Liver (tissue), 9 donors: ENCODE results near the gene FXYD7. TPM values are rescaled to one million over a fixed set of nuclear protein-coding genes. Genes with fewer than 3 reads are reported as not detected.

Source experiments
- DNase-seq: peaks from one replicate; pipeline ENCODE4 v3.0.0-alpha.2; 2017; ENCODE audit warnings: low spot score
- H3K27ac ChIP-seq, 2 donors: one replicate each; pipeline ENCODE4 v1.7.0; 2013; ENCODE audit warnings: inconsistent platforms in 2 of 2, low read length in 2 of 2, control low read depth in 1 of 2, low read depth in 1 of 2, mild to moderate bottlenecking in 1 of 2
- H3K27me3 ChIP-seq, 4 donors: one replicate each; pipeline versions ENCODE4 v1.6.1 to v1.7.0; 2013; ENCODE audit warnings: low read length in 3 of 4, inconsistent platforms in 1 of 4, mild to moderate bottlenecking in 1 of 4, moderate library complexity in 1 of 4; ENCODE audit not compliant: control insufficient read depth in 4 of 4, insufficient read depth in 4 of 4
- H3K36me3 ChIP-seq, 4 donors: one replicate each; pipeline versions ENCODE4 v1.6.1 to v1.7.0; 2013; ENCODE audit warnings: low read length in 3 of 4, mild to moderate bottlenecking in 3 of 4, low read depth in 1 of 4, moderate library complexity in 1 of 4; ENCODE audit not compliant: control insufficient read depth in 4 of 4, insufficient read depth in 3 of 4
- H3K4me1 ChIP-seq, 4 donors: one replicate each; pipeline versions ENCODE4 v1.6.1 to v1.7.0; 2013; ENCODE audit warnings: low read length in 3 of 4, mild to moderate bottlenecking in 3 of 4, moderate library complexity in 1 of 4; ENCODE audit not compliant: control insufficient read depth in 4 of 4, insufficient read depth in 4 of 4
- H3K4me3 ChIP-seq, 3 donors: one replicate each; pipeline versions ENCODE4 v1.6.1 to v1.7.0; 2013; ENCODE audit warnings: low read length in 3 of 3, control low read depth in 1 of 3, low read depth in 1 of 3, mild to moderate bottlenecking in 1 of 3
- H3K9ac ChIP-seq, 2 donors: one replicate each; pipeline ENCODE4 v1.7.0; 2013; ENCODE audit warnings: low read length in 2 of 2, mild to moderate bottlenecking in 2 of 2, moderate library complexity in 2 of 2, control low read depth in 1 of 2, low read depth in 1 of 2
- H3K9me3 ChIP-seq, 4 donors: one replicate each; pipeline versions ENCODE4 v1.6.1 to v1.7.0; 2013; ENCODE audit warnings: low read length in 3 of 4; ENCODE audit not compliant: control insufficient read depth in 4 of 4
- EGR1 ChIP-seq, 2 donors: IDR thresholded peaks; 2 replicates each; pipeline ENCODE4 v1.6.1; 2016 to 2018; ENCODE audit warnings: antibody characterized with exemption in 2 of 2, low read depth in 2 of 2
- FOXA1 ChIP-seq: IDR thresholded peaks from 2 replicates; pipeline ENCODE4 v1.6.1; 2016; ENCODE audit warnings: antibody characterized with exemption
- FOXA2 ChIP-seq: IDR thresholded peaks from 2 replicates; pipeline ENCODE4 v1.6.1; 2016; ENCODE audit warnings: antibody characterized with exemption
- GABPA ChIP-seq, 2 donors: IDR thresholded peaks in 1 of 2; conservative IDR thresholded peaks in 1 of 2; 2 replicates each; pipeline ENCODE4 v1.6.1; 2016; ENCODE audit warnings: antibody characterized with exemption in 2 of 2, mild to moderate bottlenecking in 1 of 2, moderate library complexity in 1 of 2
- HNF4A ChIP-seq, 2 donors: conservative IDR thresholded peaks; 2 replicates each; pipeline ENCODE4 v1.6.1; 2016; ENCODE audit warnings: antibody characterized with exemption in 2 of 2, mild to moderate bottlenecking in 2 of 2
- HNF4G ChIP-seq: IDR thresholded peaks from 2 replicates; pipeline ENCODE4 v1.6.1; 2016; ENCODE audit warnings: antibody characterized with exemption
- JUND ChIP-seq, 2 donors: IDR thresholded peaks; 2 replicates each; pipeline ENCODE4 v1.6.1; 2016; ENCODE audit warnings: antibody characterized with exemption in 2 of 2
- NR2F2 ChIP-seq: IDR thresholded peaks from 2 replicates; pipeline ENCODE4 v1.6.1; 2016; ENCODE audit warnings: antibody characterized with exemption
- RAD21 ChIP-seq, 2 donors: IDR thresholded peaks; 2 replicates each; pipeline ENCODE4 v1.6.1; 2016; ENCODE audit warnings: antibody characterized with exemption in 2 of 2, mild to moderate bottlenecking in 2 of 2
- RXRA ChIP-seq, 2 donors: IDR thresholded peaks; 2 replicates each; pipeline ENCODE4 v1.6.1; 2017 to 2018; ENCODE audit warnings: antibody characterized with exemption in 2 of 2, mild to moderate bottlenecking in 1 of 2
- SP1 ChIP-seq: IDR thresholded peaks from 2 replicates; pipeline ENCODE4 v1.6.1; 2018; ENCODE audit warnings: antibody characterized with exemption, mild to moderate bottlenecking
- TAF1 ChIP-seq: conservative IDR thresholded peaks from 2 replicates; pipeline ENCODE4 v1.6.1; 2016; ENCODE audit warnings: antibody characterized with exemption, mild to moderate bottlenecking
- YY1 ChIP-seq: IDR thresholded peaks from 2 replicates; pipeline ENCODE4 v1.6.1; 2016; ENCODE audit warnings: antibody characterized with exemption, mild to moderate bottlenecking
- WGBS: extraction: QIAGEN DNeasy Blood & Tissue Kit; methylation state at CpG from one replicate; pipeline ENCODE4 v1.1.7; 2013; 5-methylcytosine and 5-hydroxymethylcytosine counted together
- polyA plus RNA-seq, 2 donors: library from polyadenylated mRNA; stranded (reverse) in 1 of 2; unstranded in 1 of 2; fragments of 200-250 nt in 1 of 2; fragments of >200 nt in 1 of 2; fragmentation: Nextera tagmentation in 1 of 2; extraction: Ambion mirVana in 1 of 2; gene quantifications; one replicate each; pipeline versions ENCODE4 v1.2.1 to v1.2.3, GENCODE V29; 2013 to 2015
- total RNA-seq, 2 donors: library from RNA; depleted of rRNA; stranded (reverse); fragments of >200 nt; gene quantifications; one replicate each; pipeline ENCODE4 v1.2.3, GENCODE V29; 2014
- TF ChIP-seq, protein P1 (sequence below): IDR thresholded peaks from 2 replicates; pipeline ENCODE4 v1.6.1; 2016; ENCODE audit warnings: antibody characterized with exemption
- TF ChIP-seq, protein P2 (sequence below): IDR thresholded peaks from 2 replicates; pipeline ENCODE4 v1.6.1; 2016; ENCODE audit warnings: antibody characterized with exemption
- TF ChIP-seq, protein P3 (sequence below): IDR thresholded peaks from 2 replicates; pipeline ENCODE4 v1.6.1; 2016; ENCODE audit warnings: antibody characterized with exemption
- TF ChIP-seq, protein P4 (sequence below): fragments of 150-350 bp; IDR thresholded peaks from 2 replicates; pipeline ENCODE4 v1.5.1; 2017; ENCODE audit warnings: improper control_type of control experiment, low read depth, low read length; ENCODE audit not compliant: missing input control
- TF ChIP-seq, protein P5 (sequence below): IDR thresholded peaks from 2 replicates; pipeline ENCODE4 v1.6.1; 2016; ENCODE audit warnings: antibody characterized with exemption, mild to moderate bottlenecking
- donor health status: healthy.
- donor health status: healthy.
- donor health status: healthy.
- donor health status: healthy.
- donor health status: healthy.

The FXYD7 gene
- total and polyA plus RNA-seq, 4 donors = 0.08 to 0.09 TPM; not detected in 2

DNA sequence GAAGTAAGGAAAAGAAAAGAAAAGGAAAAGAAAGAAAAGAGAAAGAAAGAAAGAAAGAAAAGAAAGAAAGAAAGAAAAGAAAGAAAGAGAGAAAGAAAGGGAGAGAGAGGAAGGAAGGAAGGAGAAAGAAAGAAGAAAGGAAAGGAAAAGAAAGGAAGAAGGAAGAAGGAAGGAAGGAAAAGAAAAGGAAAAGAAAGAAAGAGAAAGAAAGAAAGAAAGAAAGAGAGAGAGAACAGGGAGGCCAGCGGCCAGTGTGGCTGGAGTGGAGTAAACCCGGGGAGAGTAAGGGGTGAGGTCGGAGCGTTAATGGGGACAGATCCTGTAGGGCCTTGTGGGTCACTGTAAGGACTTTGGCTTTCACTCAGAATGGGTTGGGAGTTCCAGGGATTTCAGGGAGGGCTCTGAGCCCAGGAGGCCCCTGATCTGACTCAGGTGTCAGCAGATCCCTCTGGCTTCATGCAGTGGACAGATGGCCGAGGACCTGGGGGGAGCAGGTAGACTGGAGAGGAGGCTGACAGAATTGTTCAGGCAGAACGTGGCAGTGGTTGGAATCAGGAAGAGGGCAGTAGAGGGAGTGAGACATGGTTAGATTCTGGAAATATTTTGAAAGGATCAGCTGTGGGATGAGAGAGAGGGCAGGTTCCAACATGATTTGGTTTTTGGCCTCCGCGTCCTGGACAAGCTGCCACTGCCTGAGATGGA is 47.2 kb upstream of the FXYD7 start (continued):
- TF ChIP-seq, protein P1, sequence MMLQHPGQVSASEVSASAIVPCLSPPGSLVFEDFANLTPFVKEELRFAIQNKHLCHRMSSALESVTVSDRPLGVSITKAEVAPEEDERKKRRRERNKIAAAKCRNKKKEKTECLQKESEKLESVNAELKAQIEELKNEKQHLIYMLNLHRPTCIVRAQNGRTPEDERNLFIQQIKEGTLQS = no peak
- TF ChIP-seq SP1 = no peak

DNA sequence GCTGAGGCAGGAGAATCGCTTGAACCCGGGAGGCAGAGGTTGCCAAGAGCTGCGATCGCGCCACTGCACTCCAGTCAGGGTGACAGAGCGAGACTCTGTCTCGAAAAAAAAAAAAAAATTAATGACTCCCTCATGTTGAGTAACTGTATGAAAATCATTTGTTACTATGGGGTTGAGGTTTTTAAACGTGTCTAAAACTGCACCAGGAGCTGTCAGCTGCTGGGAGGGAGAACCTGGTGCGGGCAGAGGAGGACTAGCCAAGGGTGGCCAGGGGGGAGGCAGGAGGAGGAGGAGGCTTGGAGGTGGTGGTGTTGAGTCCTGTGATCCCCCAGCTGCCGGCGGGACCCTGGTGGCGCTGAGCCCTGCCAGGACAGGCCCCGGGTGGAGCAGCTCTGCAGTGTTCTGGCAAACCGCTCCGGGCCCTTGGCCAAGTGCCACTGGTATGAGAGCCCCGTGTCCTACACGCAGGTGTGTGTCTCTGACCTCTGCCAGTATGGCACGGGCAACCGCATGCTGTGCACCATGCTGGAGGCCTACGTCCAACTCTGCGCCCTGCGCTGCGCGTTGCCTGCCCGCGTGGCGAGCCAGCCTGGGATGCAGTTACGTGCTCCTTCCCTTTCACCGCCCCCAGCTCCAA is 44.5 kb upstream of the FXYD7 start:
- WGBS = 71% methylated on average over 29 of the region's 29 CpGs
- no peak overlapping the region for H3K27ac ChIP-seq
- peaks cover 2 to 15% (median 11%) of the 10 kb centered on the region in 4 donors for H3K4me1 ChIP-seq
- DNase-seq = no peak
- no peak overlapping the region for H3K9ac ChIP-seq
- no peak overlapping the region for H3K4me3 ChIP-seq
- no peaks in the 10 kb centered on the region for H3K36me3 ChIP-seq
- TF ChIP-seq RXRA (IDR thresholded peaks at IDR 0.05) (no peak), TAF1 (no peak), HNF4A (conservative IDR thresholded peaks at IDR 0.05) (no peak), RAD21 (IDR thresholded peaks at IDR 0.05) (no peak), JUND (IDR thresholded peaks at IDR 0.05) (no peak), NR2F2 (no peak), EGR1 (IDR thresholded peaks at IDR 0.05; ENCODE audit: low read depth in 2 of 2) (no peak), FOXA2 (no peak), SP1 (no peak), HNF4G (no peak), GABPA (IDR thresholded peaks at IDR 0.05 in 1 of 2, conservative IDR thresholded peaks at IDR 0.05 in 1 of 2) (no peak), FOXA1 (no peak), YY1 (no peak)
- TF ChIP-seq, protein P1 = no peak
- TF ChIP-seq, protein P2, sequence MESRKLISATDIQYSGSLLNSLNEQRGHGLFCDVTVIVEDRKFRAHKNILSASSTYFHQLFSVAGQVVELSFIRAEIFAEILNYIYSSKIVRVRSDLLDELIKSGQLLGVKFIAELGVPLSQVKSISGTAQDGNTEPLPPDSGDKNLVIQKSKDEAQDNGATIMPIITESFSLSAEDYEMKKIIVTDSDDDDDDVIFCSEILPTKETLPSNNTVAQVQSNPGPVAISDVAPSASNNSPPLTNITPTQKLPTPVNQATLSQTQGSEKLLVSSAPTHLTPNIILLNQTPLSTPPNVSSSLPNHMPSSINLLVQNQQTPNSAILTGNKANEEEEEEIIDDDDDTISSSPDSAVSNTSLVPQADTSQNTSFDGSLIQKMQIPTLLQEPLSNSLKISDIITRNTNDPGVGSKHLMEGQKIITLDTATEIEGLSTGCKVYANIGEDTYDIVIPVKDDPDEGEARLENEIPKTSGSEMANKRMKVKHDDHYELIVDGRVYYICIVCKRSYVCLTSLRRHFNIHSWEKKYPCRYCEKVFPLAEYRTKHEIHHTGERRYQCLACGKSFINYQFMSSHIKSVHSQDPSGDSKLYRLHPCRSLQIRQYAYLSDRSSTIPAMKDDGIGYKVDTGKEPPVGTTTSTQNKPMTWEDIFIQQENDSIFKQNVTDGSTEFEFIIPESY = no peak
- TF ChIP-seq, protein P3, sequence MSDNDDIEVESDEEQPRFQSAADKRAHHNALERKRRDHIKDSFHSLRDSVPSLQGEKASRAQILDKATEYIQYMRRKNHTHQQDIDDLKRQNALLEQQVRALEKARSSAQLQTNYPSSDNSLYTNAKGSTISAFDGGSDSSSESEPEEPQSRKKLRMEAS = no peak
- TF ChIP-seq, protein P4, sequence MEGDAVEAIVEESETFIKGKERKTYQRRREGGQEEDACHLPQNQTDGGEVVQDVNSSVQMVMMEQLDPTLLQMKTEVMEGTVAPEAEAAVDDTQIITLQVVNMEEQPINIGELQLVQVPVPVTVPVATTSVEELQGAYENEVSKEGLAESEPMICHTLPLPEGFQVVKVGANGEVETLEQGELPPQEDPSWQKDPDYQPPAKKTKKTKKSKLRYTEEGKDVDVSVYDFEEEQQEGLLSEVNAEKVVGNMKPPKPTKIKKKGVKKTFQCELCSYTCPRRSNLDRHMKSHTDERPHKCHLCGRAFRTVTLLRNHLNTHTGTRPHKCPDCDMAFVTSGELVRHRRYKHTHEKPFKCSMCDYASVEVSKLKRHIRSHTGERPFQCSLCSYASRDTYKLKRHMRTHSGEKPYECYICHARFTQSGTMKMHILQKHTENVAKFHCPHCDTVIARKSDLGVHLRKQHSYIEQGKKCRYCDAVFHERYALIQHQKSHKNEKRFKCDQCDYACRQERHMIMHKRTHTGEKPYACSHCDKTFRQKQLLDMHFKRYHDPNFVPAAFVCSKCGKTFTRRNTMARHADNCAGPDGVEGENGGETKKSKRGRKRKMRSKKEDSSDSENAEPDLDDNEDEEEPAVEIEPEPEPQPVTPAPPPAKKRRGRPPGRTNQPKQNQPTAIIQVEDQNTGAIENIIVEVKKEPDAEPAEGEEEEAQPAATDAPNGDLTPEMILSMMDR = no peak
- TF ChIP-seq, protein P5, sequence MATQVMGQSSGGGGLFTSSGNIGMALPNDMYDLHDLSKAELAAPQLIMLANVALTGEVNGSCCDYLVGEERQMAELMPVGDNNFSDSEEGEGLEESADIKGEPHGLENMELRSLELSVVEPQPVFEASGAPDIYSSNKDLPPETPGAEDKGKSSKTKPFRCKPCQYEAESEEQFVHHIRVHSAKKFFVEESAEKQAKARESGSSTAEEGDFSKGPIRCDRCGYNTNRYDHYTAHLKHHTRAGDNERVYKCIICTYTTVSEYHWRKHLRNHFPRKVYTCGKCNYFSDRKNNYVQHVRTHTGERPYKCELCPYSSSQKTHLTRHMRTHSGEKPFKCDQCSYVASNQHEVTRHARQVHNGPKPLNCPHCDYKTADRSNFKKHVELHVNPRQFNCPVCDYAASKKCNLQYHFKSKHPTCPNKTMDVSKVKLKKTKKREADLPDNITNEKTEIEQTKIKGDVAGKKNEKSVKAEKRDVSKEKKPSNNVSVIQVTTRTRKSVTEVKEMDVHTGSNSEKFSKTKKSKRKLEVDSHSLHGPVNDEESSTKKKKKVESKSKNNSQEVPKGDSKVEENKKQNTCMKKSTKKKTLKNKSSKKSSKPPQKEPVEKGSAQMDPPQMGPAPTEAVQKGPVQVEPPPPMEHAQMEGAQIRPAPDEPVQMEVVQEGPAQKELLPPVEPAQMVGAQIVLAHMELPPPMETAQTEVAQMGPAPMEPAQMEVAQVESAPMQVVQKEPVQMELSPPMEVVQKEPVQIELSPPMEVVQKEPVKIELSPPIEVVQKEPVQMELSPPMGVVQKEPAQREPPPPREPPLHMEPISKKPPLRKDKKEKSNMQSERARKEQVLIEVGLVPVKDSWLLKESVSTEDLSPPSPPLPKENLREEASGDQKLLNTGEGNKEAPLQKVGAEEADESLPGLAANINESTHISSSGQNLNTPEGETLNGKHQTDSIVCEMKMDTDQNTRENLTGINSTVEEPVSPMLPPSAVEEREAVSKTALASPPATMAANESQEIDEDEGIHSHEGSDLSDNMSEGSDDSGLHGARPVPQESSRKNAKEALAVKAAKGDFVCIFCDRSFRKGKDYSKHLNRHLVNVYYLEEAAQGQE = no peak
- no peaks in the 10 kb centered on the region for H3K27me3 ChIP-seq
- no peaks in the 10 kb centered on the region for H3K9me3 ChIP-seq
